H9 (cell line): ENCODE measurements around the gene CSMD2. TPM values are rescaled to one million over a fixed set of nuclear protein-coding genes. Genes with fewer than 3 reads are reported as not detected.

ENCODE experiments used
- DNase-seq: peaks from one replicate; pipeline ENCODE4 v3.0.0-alpha.2; 2017
- H2AFZ ChIP-seq: one replicate; pipeline ENCODE4 v1.6.1; 2013; ENCODE audit warnings: mild to moderate bottlenecking, low read length, control low read depth, moderate library complexity
- H2AK5ac ChIP-seq: 2 replicates; pipeline ENCODE4 v1.6.1; 2013; ENCODE audit warnings: low read length, control low read depth, mixed read lengths; ENCODE audit not compliant: insufficient read length
- H2BK120ac ChIP-seq: one replicate; pipeline ENCODE4 v1.6.1; 2013; ENCODE audit warnings: low read depth, mild to moderate bottlenecking, low read length, control low read depth, inconsistent platforms; ENCODE audit not compliant: poor library complexity, severe bottlenecking
- H2BK12ac ChIP-seq: 2 replicates; pipeline ENCODE4 v1.6.1; 2013; ENCODE audit warnings: low read length, control low read depth, mixed read lengths, low read depth; ENCODE audit not compliant: insufficient read length
- H2BK15ac ChIP-seq: 2 replicates; pipeline ENCODE4 v1.6.1; 2013; ENCODE audit warnings: low read depth, low read length, control low read depth
- H2BK20ac ChIP-seq: one replicate; pipeline ENCODE4 v1.6.1; 2013; ENCODE audit warnings: low read depth, mild to moderate bottlenecking, low read length, control low read depth, inconsistent platforms; ENCODE audit not compliant: poor library complexity, severe bottlenecking
- H2BK5ac ChIP-seq: 2 replicates; pipeline ENCODE4 v1.6.1; 2013; ENCODE audit warnings: low read length, control low read depth, mixed read lengths; ENCODE audit not compliant: insufficient read length
- H3K14ac ChIP-seq: 2 replicates; pipeline ENCODE4 v1.6.1; 2013; ENCODE audit warnings: low read length, control low read depth; ENCODE audit not compliant: insufficient read depth
- H3K18ac ChIP-seq: 2 replicates; pipeline ENCODE4 v1.6.1; 2013; ENCODE audit warnings: low read depth, mild to moderate bottlenecking, mixed read lengths, low read length, control low read depth; ENCODE audit not compliant: insufficient read length
- H3K23ac ChIP-seq: 2 replicates; pipeline ENCODE4 v1.6.1; 2013; ENCODE audit warnings: low read length, control low read depth, mixed read lengths, low read depth; ENCODE audit not compliant: insufficient read length
- H3K23me2 ChIP-seq: 2 replicates; pipeline ENCODE4 v1.6.1; 2013; ENCODE audit warnings: low read depth, mild to moderate bottlenecking, mixed read lengths, low read length, control low read depth; ENCODE audit not compliant: insufficient read length, poor library complexity, severe bottlenecking
- H3K27ac ChIP-seq: 2 replicates; pipeline ENCODE4 v1.5.1; 2013; ENCODE audit warnings: low read length, control low read depth, mixed read lengths, low read depth; ENCODE audit not compliant: insufficient read length
- H3K27me3 ChIP-seq: 2 replicates; pipeline ENCODE4 v1.6.1; 2013; ENCODE audit warnings: low read length, control low read depth, inconsistent platforms; ENCODE audit not compliant: insufficient read depth
- H3K4ac ChIP-seq: 2 replicates; pipeline ENCODE4 v1.6.1; 2013; ENCODE audit warnings: low read depth, mild to moderate bottlenecking, control low read depth, inconsistent platforms, low read length, moderate library complexity
- H3K4me1 ChIP-seq: 2 replicates; pipeline ENCODE4 v1.6.1; 2013; ENCODE audit warnings: low read length, control low read depth, inconsistent platforms; ENCODE audit not compliant: insufficient read depth
- H3K4me2 ChIP-seq: 2 replicates; pipeline ENCODE4 v1.6.1; 2013; ENCODE audit warnings: low read length, control low read depth, mixed read lengths; ENCODE audit not compliant: insufficient read length, insufficient read depth
- H3K56ac ChIP-seq: 2 replicates; pipeline ENCODE4 v1.6.1; 2013; ENCODE audit warnings: low read depth, mild to moderate bottlenecking, mixed read lengths, low read length, control low read depth; ENCODE audit not compliant: insufficient read length
- H3K79me1 ChIP-seq: 2 replicates; pipeline ENCODE4 v1.6.1; 2013; ENCODE audit warnings: low read depth, mild to moderate bottlenecking, moderate library complexity, low read length, control low read depth, inconsistent platforms; ENCODE audit not compliant: insufficient read depth, poor library complexity, severe bottlenecking
- H3K79me2 ChIP-seq: 2 replicates; pipeline ENCODE4 v1.6.1; 2013; ENCODE audit warnings: low read length, control low read depth, inconsistent platforms; ENCODE audit not compliant: insufficient read depth
- H3K9ac ChIP-seq: 2 replicates; pipeline ENCODE4 v1.6.1; 2013; ENCODE audit warnings: low read length, control low read depth, mixed read lengths; ENCODE audit not compliant: insufficient read length; ENCODE audit errors: extremely low read depth
- H3K9me3 ChIP-seq: one replicate; pipeline ENCODE4 v1.6.1; 2013; ENCODE audit warnings: low read depth, low read length, inconsistent platforms; ENCODE audit not compliant: control insufficient read depth
- H3T11ph ChIP-seq: one replicate; pipeline ENCODE4 v1.6.1; 2013; ENCODE audit warnings: mild to moderate bottlenecking, low read length, control low read depth, inconsistent platforms
- H4K20me1 ChIP-seq: one replicate; pipeline ENCODE4 v1.6.1; 2013; ENCODE audit not compliant: control insufficient read depth, insufficient read length, insufficient read depth
- H4K5ac ChIP-seq: 2 replicates; pipeline ENCODE4 v1.6.1; 2013; ENCODE audit warnings: low read depth, mild to moderate bottlenecking, mixed read lengths, low read length, control low read depth; ENCODE audit not compliant: insufficient read length
- H4K8ac ChIP-seq: replicated peaks from 2 replicates; pipeline ENCODE4 v1.6.1; 2013; ENCODE audit warnings: low read length, control low read depth, mixed read lengths, low read depth; ENCODE audit not compliant: insufficient read length
- H4K91ac ChIP-seq: 2 replicates; pipeline ENCODE4 v1.6.1; 2013; ENCODE audit warnings: low read depth, mild to moderate bottlenecking, moderate library complexity, mixed read lengths, low read length, control low read depth; ENCODE audit not compliant: insufficient read length
- H3K27ac Mint-ChIP-seq, 3 experiments: 2 replicates in 2 of 3; 3 replicates in 1 of 3; pipeline ENCODE4 v1.8.0; 2020 to 2021; ENCODE audit warnings: mixed read lengths in 3 of 3, mild to moderate bottlenecking in 1 of 3, moderate library complexity in 1 of 3
- H3K27me3 Mint-ChIP-seq: 2 replicates; pipeline ENCODE4 v1.8.0; 2021; ENCODE audit warnings: low read depth, mild to moderate bottlenecking, moderate library complexity, mixed read lengths
- H3K36me3 Mint-ChIP-seq, 3 experiments: 2 replicates in 2 of 3; 3 replicates in 1 of 3; pipeline ENCODE4 v1.8.0; 2020 to 2021; ENCODE audit warnings: low read depth in 3 of 3, mixed read lengths in 3 of 3; ENCODE audit not compliant: insufficient read depth in 1 of 3
- H3K4me1 Mint-ChIP-seq, 2 experiments: 2 replicates each; pipeline ENCODE4 v1.8.0; 2020; ENCODE audit warnings: mixed read lengths in 2 of 2
- H3K4me3 Mint-ChIP-seq, 2 experiments: 2 replicates in 1 of 2; 3 replicates in 1 of 2; pipeline ENCODE4 v1.8.0; 2020 to 2021; ENCODE audit warnings: mild to moderate bottlenecking in 2 of 2, mixed read lengths in 2 of 2, moderate library complexity in 1 of 2
- H3K9me3 Mint-ChIP-seq, 2 experiments: 2 replicates in 1 of 2; 3 replicates in 1 of 2; pipeline ENCODE4 v1.8.0; 2020; ENCODE audit warnings: mild to moderate bottlenecking in 2 of 2, mixed read lengths in 2 of 2, moderate library complexity in 1 of 2
- WGBS: extraction: QIAGEN DNeasy Blood & Tissue Kit; methylation state at CpG from one replicate; pipeline ENCODE4 v1.1.7; 2013; ENCODE audit warnings: missing lambda C conversion rate, low lambda C conversion rate, mixed read lengths; ENCODE audit not compliant: insufficient read length; ENCODE audit errors: extremely low coverage; 5-methylcytosine and 5-hydroxymethylcytosine counted together
- total RNA-seq: library from RNA; stranded (reverse); gene quantifications from 2 replicates; pipeline ENCODE4 v1.2.1, GENCODE V29; 2021
- TF ChIP-seq, protein P1 (sequence below): fragments of 200-600 bp; sonication (generic); conservative IDR thresholded peaks from 3 replicates; pipeline ENCODE4 v1.8.0; 2021; ENCODE audit warnings: antibody characterized with exemption, mild to moderate bottlenecking

CSMD2 gene
- total RNA-seq, 1 experiment from 2014 or later, result 6.4 TPM

GRCh38 chr1:33973799-33974545 lies 191.1 kb downstream of the CSMD2 start:
- Histone ChIP-seq H3K23ac (no peak overlapping the region), H3K79me1 (no peaks in the 10 kb centered on the region), H2BK12ac (no peak overlapping the region), H4K91ac (no peak overlapping the region), H3K56ac (no peak overlapping the region), H2AFZ (no peak overlapping the region), H2BK5ac (no peak overlapping the region), H3T11ph (no peak overlapping the region), H3K23me2 (no peaks in the 10 kb centered on the region), H2BK120ac (no peak overlapping the region), H4K8ac (no peak overlapping the region), H2BK20ac (no peak overlapping the region), H3K79me2 (no peaks in the 10 kb centered on the region), H3K9me3 (no peaks in the 10 kb centered on the region), H3K9ac (no peak overlapping the region), H3K27me3 (no peaks in the 10 kb centered on the region), H3K27ac (no peak overlapping the region), H4K5ac (no peak overlapping the region), H2AK5ac (no peak overlapping the region), H3K4ac (no peak overlapping the region), H3K4me2 (no peak overlapping the region), H3K18ac (no peak overlapping the region), H3K4me1 (no peaks in the 10 kb centered on the region), H3K14ac (no peak overlapping the region), H4K20me1 (no peaks in the 10 kb centered on the region), H2BK15ac (no peak overlapping the region)
- H3K27me3 Mint-ChIP-seq, result no peaks in the 10 kb centered on the region
- no CpG with 5 or more reads among the region's 8 CpGs for WGBS
- H3K36me3 Mint-ChIP-seq, result peaks cover 2 to 4% (median 2%) of the 10 kb centered on the region in 3 experiments; a peak in 4 of 7 replicates
- H3K4me1 Mint-ChIP-seq, result peaks cover 25 to 28% of the 10 kb centered on the region in 2 experiments
- no peak for DNase-seq
- no peaks in the 10 kb centered on the region for H3K9me3 Mint-ChIP-seq
- TF ChIP-seq, protein P1, sequence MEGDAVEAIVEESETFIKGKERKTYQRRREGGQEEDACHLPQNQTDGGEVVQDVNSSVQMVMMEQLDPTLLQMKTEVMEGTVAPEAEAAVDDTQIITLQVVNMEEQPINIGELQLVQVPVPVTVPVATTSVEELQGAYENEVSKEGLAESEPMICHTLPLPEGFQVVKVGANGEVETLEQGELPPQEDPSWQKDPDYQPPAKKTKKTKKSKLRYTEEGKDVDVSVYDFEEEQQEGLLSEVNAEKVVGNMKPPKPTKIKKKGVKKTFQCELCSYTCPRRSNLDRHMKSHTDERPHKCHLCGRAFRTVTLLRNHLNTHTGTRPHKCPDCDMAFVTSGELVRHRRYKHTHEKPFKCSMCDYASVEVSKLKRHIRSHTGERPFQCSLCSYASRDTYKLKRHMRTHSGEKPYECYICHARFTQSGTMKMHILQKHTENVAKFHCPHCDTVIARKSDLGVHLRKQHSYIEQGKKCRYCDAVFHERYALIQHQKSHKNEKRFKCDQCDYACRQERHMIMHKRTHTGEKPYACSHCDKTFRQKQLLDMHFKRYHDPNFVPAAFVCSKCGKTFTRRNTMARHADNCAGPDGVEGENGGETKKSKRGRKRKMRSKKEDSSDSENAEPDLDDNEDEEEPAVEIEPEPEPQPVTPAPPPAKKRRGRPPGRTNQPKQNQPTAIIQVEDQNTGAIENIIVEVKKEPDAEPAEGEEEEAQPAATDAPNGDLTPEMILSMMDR, result no peak
- no peak overlapping the region; a peak in 2 of 7 replicates for H3K27ac Mint-ChIP-seq
- no peak overlapping the region for H3K4me3 Mint-ChIP-seq
